ENCODE data around the gene MSH2. TPM values are rescaled to one million over a fixed set of nuclear protein-coding genes. Genes with fewer than 3 reads are reported as not detected.

Gene MSH2
- total and polyA plus RNA-seq, 2 donors (not counting 1 experiment from before 2014, with no cell fraction given), result 15.4 to 19.7 TPM

DNA sequence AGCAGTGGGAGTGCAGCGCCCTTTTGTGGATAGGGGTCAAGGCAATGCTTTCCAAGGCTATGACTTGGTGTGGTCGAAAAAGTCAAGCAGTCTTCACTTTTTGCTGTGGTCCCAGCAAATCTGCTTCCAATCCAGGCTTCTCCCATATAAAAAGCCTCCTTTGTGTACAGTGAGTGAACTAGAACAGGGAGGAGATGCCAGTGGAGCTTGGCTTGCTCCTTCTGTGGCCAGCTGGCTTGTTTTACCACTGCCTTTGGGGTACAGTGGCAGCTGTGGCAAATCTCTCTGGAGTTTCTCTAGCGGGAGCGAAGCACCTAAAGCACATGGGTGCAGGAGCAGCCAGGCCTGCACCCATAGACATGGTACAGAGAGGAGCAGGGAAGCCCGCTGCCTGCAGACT, 103.5 kb downstream of the MSH2 start:
- H3K79me2 ChIP-seq (ENCODE audit: control insufficient read depth, insufficient read depth, low read length), result no peaks in the 10 kb centered on the region
- DNase-seq (ENCODE audit: low read depth in 2 of 2), result no peak
- no peak overlapping the region for H2AFZ ChIP-seq (ENCODE audit: low read length)
- H3K4me3 ChIP-seq (replicated peaks in 1 of 4; ENCODE audit: control extremely low read depth in 1 of 4, insufficient read depth in 1 of 4, low read depth in 3 of 4, low read length in 4 of 4), result no peak overlapping the region
- H3K9me3 ChIP-seq (ENCODE audit: control insufficient read depth, insufficient read depth, low read depth, low read length), result no peaks in the 10 kb centered on the region
- no peaks in the 10 kb centered on the region for H4K20me1 ChIP-seq (ENCODE audit: control insufficient read depth, extremely low read depth, insufficient read depth, low read length)
- H3K9ac ChIP-seq (ENCODE audit: insufficient read depth, low read length), result no peak overlapping the region
- no peaks in the 10 kb centered on the region for H3K36me3 ChIP-seq (ENCODE audit: control insufficient read depth, insufficient read depth, low read length)
- H3K4me2 ChIP-seq (ENCODE audit: extremely low read depth, insufficient read depth, low read length), result no peak overlapping the region
- H3K27me3 ChIP-seq (ENCODE audit: control insufficient read depth, insufficient read depth, low read length), result peaks cover 9% of the 10 kb centered on the region
- H3K4me1 ChIP-seq (ENCODE audit: control insufficient read depth, extremely low read depth, insufficient read depth, low read length), result no peaks in the 10 kb centered on the region
- no peak overlapping the region for H3K27ac ChIP-seq (ENCODE audit: insufficient read depth, low read length)
- TF ChIP-seq EZH2 (IDR thresholded peaks at IDR 0.05; ENCODE audit: low read length, missing control alignments), result no peak
- no peak for TF ChIP-seq CTCF (conservative IDR thresholded peaks at IDR 0.05 in 1 of 2, IDR thresholded peaks at IDR 0.05 in 1 of 2; ENCODE audit: low read depth in 1 of 2, low read length in 2 of 2)

- Histone ChIP-seq H3K9me3 (ENCODE audit: control insufficient read depth, insufficient read depth, low read depth, low read length) (no peaks in the 10 kb centered on the region), H3K4me3 (replicated peaks in 1 of 4; ENCODE audit: control extremely low read depth in 1 of 4, insufficient read depth in 1 of 4, low read depth in 3 of 4, low read length in 4 of 4) (no peak overlapping the region), H3K36me3 (ENCODE audit: control insufficient read depth, insufficient read depth, low read length) (no peaks in the 10 kb centered on the region), H3K4me2 (ENCODE audit: extremely low read depth, insufficient read depth, low read length) (no peak overlapping the region), H4K20me1 (ENCODE audit: control insufficient read depth, extremely low read depth, insufficient read depth, low read length) (no peaks in the 10 kb centered on the region), H3K27me3 (ENCODE audit: control insufficient read depth, insufficient read depth, low read length) (peaks cover 9% of the 10 kb centered on the region), H3K4me1 (ENCODE audit: control insufficient read depth, extremely low read depth, insufficient read depth, low read length) (no peaks in the 10 kb centered on the region), H3K79me2 (ENCODE audit: control insufficient read depth, insufficient read depth, low read length) (no peaks in the 10 kb centered on the region), H2AFZ (ENCODE audit: low read length) (no peak overlapping the region), H3K27ac (ENCODE audit: insufficient read depth, low read length) (no peak overlapping the region), H3K9ac (ENCODE audit: insufficient read depth, low read length) (no peak overlapping the region)
- no peak for DNase-seq (ENCODE audit: low read depth in 2 of 2)
- TF ChIP-seq CTCF (conservative IDR thresholded peaks at IDR 0.05 in 1 of 2, IDR thresholded peaks at IDR 0.05 in 1 of 2; ENCODE audit: low read depth in 1 of 2, low read length in 2 of 2), result no peak
- TF ChIP-seq EZH2 (IDR thresholded peaks at IDR 0.05; ENCODE audit: low read length, missing control alignments), result no peak
Observed at GRCh38 chr2:47508080-47508479, 105.1 kb downstream of the MSH2 start.

- no peak for TF ChIP-seq CTCF (conservative IDR thresholded peaks at IDR 0.05 in 1 of 2, IDR thresholded peaks at IDR 0.05 in 1 of 2; ENCODE audit: low read depth in 1 of 2, low read length in 2 of 2)
- no peak for TF ChIP-seq EZH2 (IDR thresholded peaks at IDR 0.05; ENCODE audit: low read length, missing control alignments)
- H3K9me3 ChIP-seq (ENCODE audit: control insufficient read depth, insufficient read depth, low read depth, low read length), result no peaks in the 10 kb centered on the region
- H3K9ac ChIP-seq (ENCODE audit: insufficient read depth, low read length), result no peak overlapping the region
- H3K4me1 ChIP-seq (ENCODE audit: control insufficient read depth, extremely low read depth, insufficient read depth, low read length), result no peaks in the 10 kb centered on the region
- H2AFZ ChIP-seq (ENCODE audit: low read length), result no peak overlapping the region
- H3K4me2 ChIP-seq (ENCODE audit: extremely low read depth, insufficient read depth, low read length), result no peak overlapping the region
- H4K20me1 ChIP-seq (ENCODE audit: control insufficient read depth, extremely low read depth, insufficient read depth, low read length), result no peaks in the 10 kb centered on the region
- DNase-seq (ENCODE audit: low read depth in 2 of 2), result no peak
- H3K27me3 ChIP-seq (ENCODE audit: control insufficient read depth, insufficient read depth, low read length), result peaks cover 9% of the 10 kb centered on the region
- H3K79me2 ChIP-seq (ENCODE audit: control insufficient read depth, insufficient read depth, low read length), result no peaks in the 10 kb centered on the region
- H3K27ac ChIP-seq (ENCODE audit: insufficient read depth, low read length), result no peak overlapping the region
- no peaks in the 10 kb centered on the region for H3K36me3 ChIP-seq (ENCODE audit: control insufficient read depth, insufficient read depth, low read length)
- no peak overlapping the region for H3K4me3 ChIP-seq (replicated peaks in 1 of 4; ENCODE audit: control extremely low read depth in 1 of 4, insufficient read depth in 1 of 4, low read depth in 3 of 4, low read length in 4 of 4)
Observed at GRCh38 chr2:47508641-47509040, 105.7 kb downstream of the MSH2 start.
